IMR-90 (cell line): ENCODE measurements around the gene GPAM. TPM values are rescaled to one million over a fixed set of nuclear protein-coding genes. Genes with fewer than 3 reads are reported as not detected.

Source experiments
- ATAC-seq: fragments of 200-7000 bp; cut with Tn5 transposase; 2 replicates; pipeline ENCODE4 v1.9.1; 2020; ENCODE audit warnings: low read depth, mild to moderate bottlenecking, moderate library complexity
- BruUV-seq: library from RNA; stranded (reverse); fragments of 400-500 nt; replicated peaks from 2 replicates; lab custom pipeline; 2021; lab: Mats Ljungman, UMichigan
- CTCF ChIA-PET: fragments of 300-600 bp; formaldehyde crosslinking; extraction: SDS; loops from one replicate; lab custom pipeline; 2021; ENCODE audit warnings: antibody characterized with exemption; lab: Yijun Ruan, JAX
- POLR2A ChIA-PET: fragments of 300-600 bp; sonication (Branson Sonifier 250); formaldehyde crosslinking; loops from one replicate; lab custom pipeline; 2022; ENCODE audit warnings: antibody characterized with exemption; ENCODE audit not compliant: unreplicated experiment; lab: Charles Lee
- DNase-seq: peaks from one replicate; pipeline ENCODE4 v3.0.0; 2013
- H2AFZ ChIP-seq: replicated peaks from 2 replicates; pipeline ENCODE3; 2013; ENCODE audit warnings: low read length, mild to moderate bottlenecking; ENCODE audit not compliant: poor library complexity
- H2AK5ac ChIP-seq: 2 replicates; pipeline ENCODE4 v1.6.1; 2013; ENCODE audit warnings: low read depth, low read length, inconsistent platforms
- H2AK9ac ChIP-seq: replicated peaks from 2 replicates; pipeline ENCODE3; 2013; ENCODE audit warnings: mild to moderate bottlenecking, low read depth, low read length, moderate library complexity; ENCODE audit not compliant: poor library complexity
- H2BK120ac ChIP-seq: 2 replicates; pipeline ENCODE4 v1.6.1; 2013; ENCODE audit warnings: low read depth, low read length, inconsistent platforms
- H2BK15ac ChIP-seq: 3 replicates; pipeline ENCODE4 v1.6.1; 2013; ENCODE audit warnings: low read depth, low read length, inconsistent platforms
- H2BK20ac ChIP-seq: 2 replicates; pipeline ENCODE4 v1.6.1; 2013; ENCODE audit warnings: low read depth, mild to moderate bottlenecking, inconsistent platforms, low read length, moderate library complexity
- H2BK5ac ChIP-seq: 2 replicates; pipeline ENCODE4 v1.6.1; 2013; ENCODE audit warnings: mild to moderate bottlenecking, low read depth, low read length, inconsistent platforms; ENCODE audit not compliant: poor library complexity, severe bottlenecking
- H3K14ac ChIP-seq: replicated peaks from 2 replicates; pipeline ENCODE4 v1.6.1; 2013; ENCODE audit warnings: low read depth, low read length, inconsistent platforms
- H3K18ac ChIP-seq: 2 replicates; pipeline ENCODE4 v1.6.1; 2013; ENCODE audit warnings: low read depth, low read length, control low read depth
- H3K23ac ChIP-seq: 2 replicates; pipeline ENCODE4 v1.6.1; 2013; ENCODE audit warnings: low read depth, low read length, inconsistent platforms
- H3K27ac ChIP-seq: 2 replicates; pipeline ENCODE4 v1.5.1; 2013; ENCODE audit warnings: mild to moderate bottlenecking, control low read depth, low read length; ENCODE audit not compliant: insufficient read depth
- H3K27me3 ChIP-seq: 2 replicates; pipeline ENCODE4 v1.6.1; 2013; ENCODE audit warnings: low read length; ENCODE audit not compliant: control insufficient read depth, insufficient read depth
- H3K36me3 ChIP-seq: 2 replicates; pipeline ENCODE4 v1.6.1; 2013; ENCODE audit warnings: low read length, mixed read lengths; ENCODE audit not compliant: control insufficient read depth, insufficient read depth
- H3K4ac ChIP-seq: 2 replicates; pipeline ENCODE4 v1.6.1; 2013; ENCODE audit warnings: low read depth, low read length, inconsistent platforms
- H3K4me1 ChIP-seq: 2 replicates; pipeline ENCODE4 v1.6.1; 2013; ENCODE audit warnings: low read length, mixed read lengths; ENCODE audit not compliant: control insufficient read depth, insufficient read depth
- H3K4me2 ChIP-seq: 2 replicates; pipeline ENCODE4 v1.6.1; 2013; ENCODE audit warnings: low read depth, mild to moderate bottlenecking, control low read depth, low read length, moderate library complexity
- H3K4me3 ChIP-seq: 2 replicates; pipeline ENCODE4 v1.5.1; 2013; ENCODE audit warnings: low read depth, mild to moderate bottlenecking, control low read depth, low read length, moderate library complexity; ENCODE audit not compliant: insufficient read depth
- H3K56ac ChIP-seq: 2 replicates; pipeline ENCODE4 v1.6.1; 2013; ENCODE audit warnings: low read length, inconsistent platforms; ENCODE audit not compliant: insufficient read depth; ENCODE audit errors: extremely low read depth
- H3K79me1 ChIP-seq, 2 experiments: 2 replicates each; pipeline ENCODE4 v1.6.1; 2013; ENCODE audit warnings: low read length in 2 of 2, inconsistent platforms in 1 of 2, low read depth in 1 of 2
- H3K9ac ChIP-seq: 2 replicates; pipeline ENCODE4 v1.6.1; 2013; ENCODE audit warnings: low read depth, low read length, control low read depth
- H3K9me1 ChIP-seq: 2 replicates; pipeline ENCODE4 v1.6.1; 2013; ENCODE audit warnings: low read length, inconsistent platforms; ENCODE audit not compliant: insufficient read depth
- H3K9me3 ChIP-seq: 2 replicates; pipeline ENCODE4 v1.6.1; 2013; ENCODE audit warnings: low read length; ENCODE audit not compliant: control insufficient read depth, insufficient read depth
- H4K20me1 ChIP-seq: 2 replicates; pipeline ENCODE4 v1.6.1; 2013; ENCODE audit warnings: low read length, inconsistent platforms; ENCODE audit not compliant: insufficient read depth
- H4K5ac ChIP-seq: 2 replicates; pipeline ENCODE4 v1.6.1; 2013; ENCODE audit warnings: mild to moderate bottlenecking, low read depth, low read length, control low read depth
- H4K8ac ChIP-seq, 2 experiments: 2 replicates each; pipeline ENCODE4 v1.6.1; 2013; ENCODE audit warnings: low read depth in 2 of 2, low read length in 2 of 2, control low read depth in 1 of 2, inconsistent platforms in 1 of 2
- H4K91ac ChIP-seq: 2 replicates; pipeline ENCODE4 v1.6.1; 2013; ENCODE audit warnings: low read depth, low read length, inconsistent platforms; ENCODE audit not compliant: insufficient read depth
- BHLHE40 ChIP-seq: fragments of 150-350 bp; IDR thresholded peaks from 2 replicates; pipeline ENCODE4 v1.6.1; 2016; ENCODE audit warnings: mild to moderate bottlenecking, low read depth, low read length
- CHD1 ChIP-seq: IDR thresholded peaks from 2 replicates; pipeline ENCODE4 v1.6.1; 2012; ENCODE audit warnings: low read depth, low read length, improper control_type of control experiment
- ELK1 ChIP-seq: fragments of 150-350 bp; IDR thresholded peaks from 2 replicates; pipeline ENCODE4 v1.6.1; 2016; ENCODE audit warnings: low read depth, mild to moderate bottlenecking, low read length, moderate library complexity, borderline replicate concordance
- FOS ChIP-seq: fragments of 150-350 bp; IDR thresholded peaks from 2 replicates; pipeline ENCODE4 v1.6.1; 2016; ENCODE audit warnings: low read depth, low read length
- MAFK ChIP-seq: IDR thresholded peaks from 2 replicates; pipeline ENCODE4 v1.6.1; 2012; ENCODE audit warnings: low read depth, low read length, improper control_type of control experiment
- MAZ ChIP-seq: IDR thresholded peaks from 2 replicates; pipeline ENCODE4 v1.6.1; 2012; ENCODE audit warnings: low read depth, mild to moderate bottlenecking, low read length, improper control_type of control experiment, moderate library complexity, borderline replicate concordance
- MXI1 ChIP-seq: IDR thresholded peaks from 2 replicates; pipeline ENCODE4 v1.6.1; 2012; ENCODE audit warnings: low read depth, mild to moderate bottlenecking, low read length, moderate library complexity, borderline replicate concordance
- NFE2L2 ChIP-seq: fragments of 150-350 bp; IDR thresholded peaks from 2 replicates; pipeline ENCODE4 v1.6.1; 2016; ENCODE audit warnings: low read depth, mild to moderate bottlenecking, low read length
- RAD21 ChIP-seq: IDR thresholded peaks from 2 replicates; pipeline ENCODE4 v1.6.1; 2012; ENCODE audit warnings: low read length, improper control_type of control experiment
- RFX5 ChIP-seq: IDR thresholded peaks from 2 replicates; pipeline ENCODE4 v1.8.0; 2012; ENCODE audit warnings: low read depth, mild to moderate bottlenecking, low read length, moderate library complexity
- SMC3 ChIP-seq: fragments of 150-350 bp; IDR thresholded peaks from 2 replicates; pipeline ENCODE4 v1.6.1; 2016; ENCODE audit warnings: low read depth, mild to moderate bottlenecking, antibody characterized with exemption, low read length, moderate library complexity
- WGBS, 2 experiments: methylation state at CpG; one replicate each; pipeline versions ENCODE4 v1.1.5 to v1.1.7; 2013; ENCODE audit warnings: missing lambda C conversion rate in 2 of 2; ENCODE audit not compliant: insufficient read length in 1 of 2; ENCODE audit errors: extremely low coverage in 2 of 2; 5-methylcytosine and 5-hydroxymethylcytosine counted together
- dilution Hi-C: fragments of 300-500 bp; cut with HindIII; formaldehyde crosslinking; loops from one replicate; pipeline ENCODE4 v1.14.3; 2018; ENCODE audit warnings: low sequenced_read_pairs; ENCODE audit not compliant: unreplicated experiment
- in situ Hi-C: fragments of 300-500 bp; cut with MboI; formaldehyde crosslinking; loops from 3 replicates; pipeline ENCODE4 v1.14.3; 2019; ENCODE audit warnings: low sequenced_read_pairs, inconsistent platforms, mixed read lengths
- intact Hi-C: fragments of 100-400 bp; cut with micrococcal nuclease; formaldehyde crosslinking; loops from 2 replicates; pipeline ENCODE4 v1.10.0; 2022
- polyA plus RNA-seq, 3 experiments: library from polyadenylated mRNA; depleted of rRNA; stranded (reverse); fragments of >200 nt; gene quantifications; 2 replicates each; pipeline ENCODE4 v1.2.3, GENCODE V29; 2012; ENCODE audit warnings: low replicate concordance in 1 of 3
- total RNA-seq: library from RNA; depleted of rRNA; stranded (reverse); fragments of >200 nt; gene quantifications from 2 replicates; pipeline ENCODE4 v1.2.3, GENCODE V29; 2012
- TF ChIP-seq, protein P1 (sequence below): conservative IDR thresholded peaks from 2 replicates; pipeline ENCODE4 v1.5.1; 2012; ENCODE audit warnings: mild to moderate bottlenecking, low read depth, low read length, improper control_type of control experiment
- TF ChIP-seq, protein P2 (sequence below): fragments of 150-350 bp; IDR thresholded peaks from 2 replicates; pipeline ENCODE4 v1.6.1; 2017; ENCODE audit warnings: mild to moderate bottlenecking, antibody characterized with exemption, low read length, low read depth

The GPAM gene
- total and polyA plus RNA-seq, 2 of the 4 experiments (the other 2 are of a cell fraction): 3.5 to 11.5 TPM

GRCh38 chr10:112216966-112217365 lies 33.4 kb upstream of the GPAM start:
- POLR2A ChIA-PET: no interaction called here
- no peak for ATAC-seq
- no CpG with 5 or more reads among the region's 5 CpGs for WGBS, 2 experiments

More at GRCh38 chr10:112216966-112217365, 33.4 kb upstream of the GPAM start:
- Histone ChIP-seq H4K20me1 (no peaks in the 10 kb centered on the region), H3K9ac (no peak overlapping the region), H3K27ac (no peak overlapping the region), H4K8ac (no peak overlapping the region), H3K56ac (no peak overlapping the region), H2BK120ac (no peak overlapping the region), H2BK5ac (no peak overlapping the region), H3K9me3 (no peaks in the 10 kb centered on the region; the same call in 1 of the 2 replicates), H3K36me3 (no peaks in the 10 kb centered on the region), H2BK20ac (no peak overlapping the region), H2AK5ac (no peak overlapping the region), H2AFZ (no peak overlapping the region), H3K23ac (no peak overlapping the region), H3K4me3 (no peak overlapping the region), H3K18ac (no peak overlapping the region), H3K27me3 (peaks cover 2% of the 10 kb centered on the region), H4K5ac (no peak overlapping the region), H3K14ac (no peak overlapping the region), H3K4me1 (no peaks in the 10 kb centered on the region; the same call in 1 of the 2 replicates), H4K91ac (no peak overlapping the region), H3K9me1 (no peaks in the 10 kb centered on the region), H2BK15ac (no peak overlapping the region), H3K4ac (no peak overlapping the region), H2AK9ac (no peak overlapping the region), H3K4me2 (no peak overlapping the region), H3K79me1 (no peaks in the 10 kb centered on the region)
- intact Hi-C loops (no loop called here), in situ Hi-C loops (no loop called here), dilution Hi-C loops (no loop called here)
- TF ChIP-seq NFE2L2: no peak
- TF ChIP-seq FOS: no peak
- no peak for TF ChIP-seq BHLHE40
- no peak for TF ChIP-seq SMC3
- TF ChIP-seq, protein P1, sequence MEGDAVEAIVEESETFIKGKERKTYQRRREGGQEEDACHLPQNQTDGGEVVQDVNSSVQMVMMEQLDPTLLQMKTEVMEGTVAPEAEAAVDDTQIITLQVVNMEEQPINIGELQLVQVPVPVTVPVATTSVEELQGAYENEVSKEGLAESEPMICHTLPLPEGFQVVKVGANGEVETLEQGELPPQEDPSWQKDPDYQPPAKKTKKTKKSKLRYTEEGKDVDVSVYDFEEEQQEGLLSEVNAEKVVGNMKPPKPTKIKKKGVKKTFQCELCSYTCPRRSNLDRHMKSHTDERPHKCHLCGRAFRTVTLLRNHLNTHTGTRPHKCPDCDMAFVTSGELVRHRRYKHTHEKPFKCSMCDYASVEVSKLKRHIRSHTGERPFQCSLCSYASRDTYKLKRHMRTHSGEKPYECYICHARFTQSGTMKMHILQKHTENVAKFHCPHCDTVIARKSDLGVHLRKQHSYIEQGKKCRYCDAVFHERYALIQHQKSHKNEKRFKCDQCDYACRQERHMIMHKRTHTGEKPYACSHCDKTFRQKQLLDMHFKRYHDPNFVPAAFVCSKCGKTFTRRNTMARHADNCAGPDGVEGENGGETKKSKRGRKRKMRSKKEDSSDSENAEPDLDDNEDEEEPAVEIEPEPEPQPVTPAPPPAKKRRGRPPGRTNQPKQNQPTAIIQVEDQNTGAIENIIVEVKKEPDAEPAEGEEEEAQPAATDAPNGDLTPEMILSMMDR: no peak
- TF ChIP-seq, protein P2, sequence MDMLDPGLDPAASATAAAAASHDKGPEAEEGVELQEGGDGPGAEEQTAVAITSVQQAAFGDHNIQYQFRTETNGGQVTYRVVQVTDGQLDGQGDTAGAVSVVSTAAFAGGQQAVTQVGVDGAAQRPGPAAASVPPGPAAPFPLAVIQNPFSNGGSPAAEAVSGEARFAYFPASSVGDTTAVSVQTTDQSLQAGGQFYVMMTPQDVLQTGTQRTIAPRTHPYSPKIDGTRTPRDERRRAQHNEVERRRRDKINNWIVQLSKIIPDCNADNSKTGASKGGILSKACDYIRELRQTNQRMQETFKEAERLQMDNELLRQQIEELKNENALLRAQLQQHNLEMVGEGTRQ: no peak
- TF ChIP-seq ELK1: no peak
- TF ChIP-seq CHD1: no peak
- TF ChIP-seq RAD21: no peak
- TF ChIP-seq MXI1: no peak
- TF ChIP-seq MAFK: no peak
- TF ChIP-seq RFX5: no peak
- no peak for TF ChIP-seq MAZ
- DNase-seq: no peak
- CTCF ChIA-PET: no interaction called here
- BruUV-seq: no TSS peak
